Erythroblast (primary cell): Measurements from ENCODE around the gene MEF2B.

Experiments
- GATA1 ChIP-seq: IDR thresholded peaks from 2 replicates; pipeline ENCODE4 v1.6.1; 2011; ENCODE audit warnings: low read depth, mild to moderate bottlenecking, control low read depth, low read length, moderate library complexity
- POLR2A ChIP-seq: IDR thresholded peaks from 2 replicates; pipeline ENCODE4 v1.6.1; 2011; ENCODE audit warnings: mild to moderate bottlenecking, low read length

GRCh38 chr19:19193926-19194325, 23.9 kb upstream of the MEF2B start:
- TF ChIP-seq POLR2A (no peak), GATA1 (no peak)
